NCI-H146 treated with DMSO at 0.1 percent for 48 hours (cell line): ENCODE results near the gene PLXNA4.

Experiments used
- DNase-seq: peaks from one replicate; lab custom pipeline; 2025; ENCODE audit not compliant: unreplicated experiment; lab: John Stamatoyannopoulos, UW

PLXNA4 gene

GRCh38 chr7:132105096-132105495 is 471.2 kb downstream of the PLXNA4 start:
- DNase-seq = no peak

GRCh38 chr7:132103718-132104117 is 472.6 kb downstream of the PLXNA4 start:
- no peak for DNase-seq

GRCh38 chr7:132102942-132103341 is 473.3 kb downstream of the PLXNA4 start:
- no peak for DNase-seq

- no peak for DNase-seq
Observed at GRCh38 chr7:132102391-132102790, 473.9 kb downstream of the PLXNA4 start.

GRCh38 chr7:132100981-132101380 is 475.3 kb downstream of the PLXNA4 start:
- no peak for DNase-seq

- no peak for DNase-seq
Observed at GRCh38 chr7:132100483-132100882, 475.8 kb downstream of the PLXNA4 start.

GRCh38 chr7:132099163-132099562 is 477.1 kb downstream of the PLXNA4 start:
- no peak for DNase-seq

- no peak for DNase-seq
Observed at GRCh38 chr7:132098327-132098726, 477.9 kb downstream of the PLXNA4 start.

GRCh38 chr7:132097550-132098134 is 478.6 kb downstream of the PLXNA4 start:
- no peak for DNase-seq

GRCh38 chr7:132095111-132095765 is 481.0 kb downstream of the PLXNA4 start:
- no peak for DNase-seq

- no peak for DNase-seq
Observed at GRCh38 chr7:132092106-132092505, 484.2 kb downstream of the PLXNA4 start.

GRCh38 chr7:132091706-132092105 is 484.6 kb downstream of the PLXNA4 start:
- no peak for DNase-seq

GRCh38 chr7:132090444-132090843 is 485.8 kb downstream of the PLXNA4 start:
- no peak for DNase-seq

- DNase-seq = no peak
Observed at GRCh38 chr7:132089356-132089755, 486.9 kb downstream of the PLXNA4 start.

GRCh38 chr7:132087421-132087820 is 488.8 kb downstream of the PLXNA4 start:
- DNase-seq = no peak

- DNase-seq = no peak
Observed at GRCh38 chr7:132084776-132085388, 491.4 kb downstream of the PLXNA4 start.

GRCh38 chr7:132083537-132084123 is 492.6 kb downstream of the PLXNA4 start:
- no peak for DNase-seq

- no peak for DNase-seq
Observed at GRCh38 chr7:132083126-132083525, 493.1 kb downstream of the PLXNA4 start.

- no peak for DNase-seq
Observed at GRCh38 chr7:132082394-132082793, 493.9 kb downstream of the PLXNA4 start.

- no peak for DNase-seq
Observed at GRCh38 chr7:132081686-132082085, 494.6 kb downstream of the PLXNA4 start.

- no peak for DNase-seq
Observed at GRCh38 chr7:132080967-132081668, 495.2 kb downstream of the PLXNA4 start.

- DNase-seq = no peak
Observed at GRCh38 chr7:132080467-132080866, 495.8 kb downstream of the PLXNA4 start.
